GM23248 (cell line): ENCODE data around the gene ZNF532. TPM values are rescaled to one million over a fixed set of nuclear protein-coding genes. Genes with fewer than 3 reads are reported as not detected.

Experiments used
- DNase-seq: peaks from one replicate; pipeline ENCODE4 v3.0.0-alpha.2; 2015
- H2AFZ ChIP-seq: fragments of 200-600 bp; sonication (generic); 2 replicates; pipeline ENCODE4 v1.6.1; 2016; ENCODE audit warnings: antibody characterized with exemption
- H3F3A ChIP-seq: fragments of 200-600 bp; sonication (generic); 2 replicates; pipeline ENCODE4 v1.6.1; 2016; ENCODE audit warnings: mild to moderate bottlenecking, antibody characterized with exemption, mixed run types; ENCODE audit not compliant: insufficient read depth
- H3K27ac ChIP-seq: fragments of 200-600 bp; sonication (generic); 2 replicates; pipeline ENCODE4 v1.5.1; 2016; ENCODE audit warnings: mild to moderate bottlenecking
- H3K27me3 ChIP-seq: fragments of 200-600 bp; sonication (generic); replicated peaks from 2 replicates; pipeline ENCODE4 v1.6.1; 2016; ENCODE audit warnings: mild to moderate bottlenecking; ENCODE audit not compliant: insufficient read depth
- H3K36me3 ChIP-seq: fragments of 200-600 bp; sonication (generic); 2 replicates; pipeline ENCODE4 v1.6.1; 2016; ENCODE audit warnings: low read depth, mild to moderate bottlenecking
- H3K4me1 ChIP-seq: fragments of 200-600 bp; sonication (generic); 2 replicates; pipeline ENCODE4 v1.6.1; 2016; ENCODE audit warnings: mild to moderate bottlenecking; ENCODE audit not compliant: insufficient read depth
- H3K4me2 ChIP-seq: fragments of 200-600 bp; sonication (generic); one replicate; pipeline ENCODE4 v1.6.1; 2016; ENCODE audit warnings: mild to moderate bottlenecking; ENCODE audit not compliant: unreplicated experiment
- H3K4me3 ChIP-seq: fragments of 200-600 bp; sonication (generic); 2 replicates; pipeline ENCODE4 v1.5.1; 2016; ENCODE audit warnings: mild to moderate bottlenecking
- H3K79me2 ChIP-seq: fragments of 200-600 bp; sonication (generic); 2 replicates; pipeline ENCODE4 v1.6.1; 2016; ENCODE audit warnings: mild to moderate bottlenecking; ENCODE audit not compliant: insufficient read depth
- H3K9ac ChIP-seq: fragments of 200-600 bp; sonication (generic); 2 replicates; pipeline ENCODE4 v1.6.1; 2016; ENCODE audit warnings: mild to moderate bottlenecking
- H3K9me2 ChIP-seq: fragments of 200-600 bp; sonication (generic); 2 replicates; pipeline ENCODE4 v1.6.1; 2016; ENCODE audit warnings: mixed run types, mild to moderate bottlenecking, moderate library complexity; ENCODE audit not compliant: insufficient read depth
- H3K9me3 ChIP-seq: fragments of 200-600 bp; sonication (generic); one replicate; pipeline ENCODE4 v1.6.1; 2017; ENCODE audit warnings: low read depth
- H4K20me1 ChIP-seq: fragments of 200-600 bp; sonication (generic); 2 replicates; pipeline ENCODE4 v1.6.0; 2016; ENCODE audit not compliant: insufficient read depth
- EZH2 ChIP-seq: fragments of 200-600 bp; sonication (generic); IDR thresholded peaks from 2 replicates; pipeline ENCODE4 v1.6.1; 2018; ENCODE audit warnings: antibody characterized with exemption, mild to moderate bottlenecking; ENCODE audit not compliant: insufficient read depth, poor library complexity, severe bottlenecking
- EZH2phosphoT487 ChIP-seq: fragments of 200-600 bp; sonication (generic); IDR thresholded peaks from 2 replicates; pipeline ENCODE4 v1.6.1; 2018; ENCODE audit warnings: antibody characterized with exemption, moderate library complexity, mild to moderate bottlenecking, low read depth; ENCODE audit not compliant: insufficient read depth
- WGBS, 2 experiments: methylation state at CpG; one replicate each; pipeline ENCODE4 v1.1.6; 2015 to 2017; ENCODE audit warnings: low lambda C conversion rate in 2 of 2, low coverage in 1 of 2; ENCODE audit errors: missing lambda C conversion rate in 2 of 2; 5-methylcytosine and 5-hydroxymethylcytosine counted together
- in situ Hi-C: fragments of 300-500 bp; cut with MboI; formaldehyde crosslinking; loops from 2 replicates; pipeline ENCODE4 v1.15.0; 2020
- polyA plus RNA-seq: library from polyadenylated mRNA; unstranded; fragments of >200 nt; fragmentation: Nextera tagmentation; extraction: Ambion mirVana; gene quantifications from 2 replicates; pipeline ENCODE4 v1.2.1, GENCODE V29; 2016
- total RNA-seq: library from RNA; depleted of rRNA; stranded (reverse); fragments of >200 nt; shearing (Covaris generic); gene quantifications from 2 replicates; pipeline ENCODE4 v1.2.3, GENCODE V29; 2014

The ZNF532 gene
- total and polyA plus RNA-seq, 2 experiments from 2014 or later: 13.2 to 31.9 TPM

- Histone ChIP-seq H3K9ac (no peak overlapping the region), H4K20me1 (no peaks in the 10 kb centered on the region), H3K4me3 (no peak overlapping the region), H3F3A (no peaks in the 10 kb centered on the region), H3K9me2 (no peaks in the 10 kb centered on the region), H3K4me2 (no peak overlapping the region), H3K4me1 (peaks cover 11% of the 10 kb centered on the region), H3K9me3 (no peaks in the 10 kb centered on the region), H2AFZ (no peak overlapping the region), H3K36me3 (peaks cover 23% of the 10 kb centered on the region), H3K27me3 (no peaks in the 10 kb centered on the region), H3K79me2 (no peaks in the 10 kb centered on the region), H3K27ac (no peak overlapping the region)
- no peak for DNase-seq
- in situ Hi-C loops: no loop called here
- 75 to 77% methylated on average over 3 of the region's 3 CpGs for WGBS, 2 experiments
- TF ChIP-seq EZH2 (no peak), EZH2phosphoT487 (no peak)
Measured at GRCh38 chr18:58952858-58953257, 88.2 kb downstream of the ZNF532 start.

DNA sequence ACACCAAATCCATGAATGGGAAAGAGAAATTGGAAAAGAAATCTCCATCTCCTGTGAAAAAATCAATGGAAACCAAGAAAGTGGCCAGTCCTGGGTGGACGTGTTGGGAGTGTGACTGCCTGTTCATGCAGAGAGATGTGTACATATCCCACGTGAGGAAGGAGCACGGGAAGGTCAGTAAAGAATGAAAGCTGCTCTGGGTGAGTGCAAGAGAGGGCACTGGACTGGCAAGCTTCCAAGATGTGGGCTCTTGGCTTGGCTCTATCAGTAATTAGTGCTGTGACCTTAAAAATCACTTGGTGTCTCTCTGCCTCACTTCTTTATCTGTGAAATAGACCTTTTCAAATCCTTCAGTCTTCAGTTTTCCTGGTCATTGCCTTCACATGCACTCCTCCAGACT, 89.0 kb downstream of the ZNF532 start:
- H3F3A ChIP-seq: no peaks in the 10 kb centered on the region
- peaks cover 18% of the 10 kb centered on the region for H3K36me3 ChIP-seq
- H3K9me2 ChIP-seq: no peaks in the 10 kb centered on the region
- H4K20me1 ChIP-seq: no peaks in the 10 kb centered on the region
- H3K4me2 ChIP-seq: no peak overlapping the region
- in situ Hi-C loops: no loop called here
- no peak overlapping the region for H3K4me3 ChIP-seq
- TF ChIP-seq EZH2 (no peak), EZH2phosphoT487 (no peak)
- no peak overlapping the region for H3K27ac ChIP-seq
- H3K4me1 ChIP-seq: peaks cover 11% of the 10 kb centered on the region
- H3K9me3 ChIP-seq: no peaks in the 10 kb centered on the region
- H2AFZ ChIP-seq: no peak overlapping the region
- H3K79me2 ChIP-seq: no peaks in the 10 kb centered on the region
- WGBS, 2 experiments: 87 to 95% methylated on average over 3 of the region's 3 CpGs
- H3K9ac ChIP-seq: no peak overlapping the region
- DNase-seq: no peak
- H3K27me3 ChIP-seq: no peaks in the 10 kb centered on the region

DNA sequence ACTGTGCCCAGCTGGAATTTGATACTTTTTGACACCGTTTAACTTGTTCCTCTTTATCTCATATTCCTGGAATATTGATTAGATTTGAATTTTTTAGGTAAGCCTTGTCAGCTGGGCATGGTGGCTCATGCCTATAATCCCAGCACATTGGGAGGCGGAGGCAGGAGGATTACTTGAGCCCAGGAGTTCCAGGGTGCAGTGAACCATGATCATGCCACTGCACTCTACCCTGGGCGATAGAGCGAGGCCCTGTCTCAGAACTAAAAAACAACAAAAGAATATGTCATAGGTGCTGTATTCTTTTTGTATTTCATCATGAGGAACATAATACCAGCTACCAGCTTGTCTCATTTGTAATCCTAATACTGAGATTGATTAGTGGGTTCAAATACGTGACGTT, 90.3 kb downstream of the ZNF532 start:
- no peak for DNase-seq
- WGBS, 2 experiments: 91 to 93% methylated on average over 6 of the region's 6 CpGs

DNA sequence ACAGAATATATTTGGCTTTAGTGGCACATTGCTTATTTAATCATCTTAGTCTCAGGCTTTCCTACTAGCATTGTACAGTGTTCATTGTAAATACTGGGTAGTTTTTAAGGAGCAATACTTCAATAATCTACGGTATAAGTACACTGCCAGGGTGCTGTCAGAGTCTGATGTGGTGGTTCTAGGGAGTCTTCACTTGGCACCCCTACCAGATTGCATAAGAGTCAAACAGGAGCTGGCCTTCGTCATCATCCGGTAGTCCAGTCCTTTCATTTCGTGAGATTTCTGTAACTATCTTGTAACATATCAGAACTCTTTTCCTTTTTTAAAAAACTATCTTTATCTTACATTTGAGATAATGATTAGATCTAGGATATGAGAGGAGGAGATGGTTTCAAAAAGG, 91.1 kb downstream of the ZNF532 start:
- H3F3A ChIP-seq: no peaks in the 10 kb centered on the region
- H3K9ac ChIP-seq: no peak overlapping the region
- peaks cover 11% of the 10 kb centered on the region for H3K4me1 ChIP-seq
- in situ Hi-C loops: no loop called here
- H3K4me3 ChIP-seq: peak overlapping the region; percentile 45
- DNase-seq: peak; percentile 78
- H4K20me1 ChIP-seq: no peaks in the 10 kb centered on the region
- WGBS, 2 experiments: 25% methylated on average over 4 of the region's 4 CpGs
- TF ChIP-seq EZH2 (no peak), EZH2phosphoT487 (no peak)
- peak overlapping the region; percentile 58 for H3K4me2 ChIP-seq
- no peaks in the 10 kb centered on the region for H3K27me3 ChIP-seq
- peaks cover 15% of the 10 kb centered on the region; the same call in 1 of the 2 replicates for H3K36me3 ChIP-seq
- peak overlapping the region; percentile 30 for H3K27ac ChIP-seq
- no peak overlapping the region for H2AFZ ChIP-seq
- no peaks in the 10 kb centered on the region for H3K9me3 ChIP-seq
- H3K79me2 ChIP-seq: no peaks in the 10 kb centered on the region
- no peaks in the 10 kb centered on the region for H3K9me2 ChIP-seq

More for the DNA sequence above, 90.3 kb downstream of the ZNF532 start:
- in situ Hi-C loops: no loop called here
- H3K36me3 ChIP-seq: peaks cover 15% of the 10 kb centered on the region; the same call in 1 of the 2 replicates
- no peaks in the 10 kb centered on the region for H3K79me2 ChIP-seq
- TF ChIP-seq EZH2phosphoT487 (no peak), EZH2 (no peak)
- no peak overlapping the region for H3K9ac ChIP-seq
- H3K27ac ChIP-seq: no peak overlapping the region
- no peaks in the 10 kb centered on the region for H4K20me1 ChIP-seq
- H3K4me1 ChIP-seq: peaks cover 11% of the 10 kb centered on the region
- H2AFZ ChIP-seq: no peak overlapping the region
- no peaks in the 10 kb centered on the region for H3K9me2 ChIP-seq
- H3K9me3 ChIP-seq: no peaks in the 10 kb centered on the region
- no peaks in the 10 kb centered on the region for H3F3A ChIP-seq
- no peaks in the 10 kb centered on the region for H3K27me3 ChIP-seq
- no peak overlapping the region for H3K4me3 ChIP-seq
- H3K4me2 ChIP-seq: no peak overlapping the region

GRCh38 chr18:58958628-58959027, 94.0 kb downstream of the ZNF532 start:
- no peaks in the 10 kb centered on the region for H3K9me3 ChIP-seq
- in situ Hi-C loops: no loop called here
- H3K9ac ChIP-seq: no peak overlapping the region
- H3K4me1 ChIP-seq: peaks cover 12% of the 10 kb centered on the region
- no peaks in the 10 kb centered on the region for H3K27me3 ChIP-seq
- H3F3A ChIP-seq: 0 out of 2 replicates have a peak, but pooled peaks cover 1% of the 10 kb centered on the region
- H3K4me2 ChIP-seq: no peak overlapping the region
- H4K20me1 ChIP-seq: no peaks in the 10 kb centered on the region
- no peak for TF ChIP-seq EZH2
- no peak for TF ChIP-seq EZH2phosphoT487
- WGBS, 2 experiments: 97 to 98% methylated on average over 3 of the region's 3 CpGs
- no peak for DNase-seq
- no peak overlapping the region for H2AFZ ChIP-seq
- no peak overlapping the region for H3K27ac ChIP-seq
- H3K36me3 ChIP-seq: peaks cover 15% of the 10 kb centered on the region; the same call in 1 of the 2 replicates
- no peaks in the 10 kb centered on the region for H3K79me2 ChIP-seq
- no peak overlapping the region for H3K4me3 ChIP-seq
- no peaks in the 10 kb centered on the region for H3K9me2 ChIP-seq
